Measurements from ENCODE around the gene NSL1. TPM values are rescaled to one million over a fixed set of nuclear protein-coding genes. Genes with fewer than 3 reads are reported as not detected.

Gene NSL1
- total and polyA plus RNA-seq, 9 of the 15 experiments (the other 6 are each of a cell fraction or from before 2014, with no cell fraction given) = 53.5 to 108 (median 59.1) TPM

- Histone ChIP-seq H3K27ac (ENCODE audit: extremely low read depth, low read depth, low read length) (no peak overlapping the region), H3K4me3 (no peak overlapping the region), H3K9me1 (ENCODE audit: control insufficient read depth, insufficient read depth, low read length) (no peaks in the 10 kb centered on the region), H3K4me1 (replicated peaks in 1 of 2; ENCODE audit: control insufficient read depth in 2 of 2, insufficient read depth in 2 of 2, low read length in 2 of 2) (peaks cover 15 to 23% of the 10 kb centered on the region in 2 experiments; a peak in 4 of 5 replicates), H3K36me3 (ENCODE audit: control insufficient read depth, insufficient read depth, low read length) (no peaks in the 10 kb centered on the region), H3K4me2 (ENCODE audit: insufficient read depth, low read length) (no peak overlapping the region), H3K27me3 (ENCODE audit: control insufficient read depth in 2 of 2, insufficient read depth in 2 of 2, low read length in 2 of 2) (peaks cover 32 to 35% of the 10 kb centered on the region in 2 experiments), H3K79me2 (ENCODE audit: control insufficient read depth, insufficient read depth, low read length) (no peaks in the 10 kb centered on the region), H3K9me3 (replicated peaks; ENCODE audit: control insufficient read depth, insufficient read depth, low read depth, low read length) (no peaks in the 10 kb centered on the region), H3K9ac (ENCODE audit: insufficient read depth in 1 of 2, low read depth in 2 of 2, low read length in 2 of 2) (no peak overlapping the region), H4K20me1 (replicated peaks; ENCODE audit: control insufficient read depth, insufficient read depth, low read length) (no peaks in the 10 kb centered on the region), H2AFZ (ENCODE audit: low read depth, low read length) (no peak overlapping the region)
- DNase-seq (ENCODE audit: extremely low read depth in 1 of 4, low spot score in 3 of 4) = no peak
- no peak for FAIRE-seq
- intact Hi-C loops (cut with micrococcal nuclease) = no loop called here
- no TSS peak for BruUV-seq (replicated peaks)
- ChIA-PET POLR2A (interaction anchor here (1.0 to 1.8 kb wide), 3 partner anchors 9 to 94 kb away, joined by 4 to 7 read pairs (median 4); partner anchors contain the start of gene ATF3), CTCF (ENCODE audit: low intra/inter-chr PET ratio) (no interaction called here)
- WGBS (ENCODE audit: insufficient coverage, low coverage, missing lambda C conversion rate) = 14% methylated on average over 1 of the region's 1 CpG
- in situ Hi-C loops (cut with MboI) = no loop called here
- ATAC-seq = no peak
- TF ChIP-seq POLR3G (IDR thresholded peaks at IDR 0.05; ENCODE audit: extremely low read depth, insufficient read length, insufficient replicate concordance) (no peak), ZNF586 (CRISPR knock-in tag; conservative IDR thresholded peaks at IDR 0.05) (no peak), ID3 (CRISPR knock-in tag; IDR thresholded peaks at IDR 0.05) (no peak), ID3 (tag; IDR thresholded peaks at IDR 0.05) (no peak), FOXJ2 (tag; IDR thresholded peaks at IDR 0.05) (no peak), SRSF7 (optimal IDR thresholded peaks at IDR 0.05; ENCODE audit: low read depth, low read length) (no peak), PRPF4 (IDR thresholded peaks at IDR 0.05; ENCODE audit: insufficient read depth, low read depth, low read length, poor library complexity, severe bottlenecking) (no peak), ZBTB33 (CRISPR knock-in tag; IDR thresholded peaks at IDR 0.05) (no peak), NFYB (IDR thresholded peaks at IDR 0.05; ENCODE audit: extremely low read depth, insufficient read length) (no peak), ZNF175 (CRISPR knock-in tag; IDR thresholded peaks at IDR 0.05; ENCODE audit: low read depth) (no peak), PRDM10 (IDR thresholded peaks at IDR 0.05; ENCODE audit: partially characterized antibody) (no peak), ZNF23 (CRISPR knock-in tag; IDR thresholded peaks at IDR 0.05) (no peak), CGGBP1 (CRISPR knock-in tag; IDR thresholded peaks at IDR 0.05) (no peak), EWSR1 (IDR thresholded peaks at IDR 0.05; ENCODE audit: borderline replicate concordance, low read depth, partially characterized antibody) (no peak), STAG1 (CRISPR knock-in tag; IDR thresholded peaks at IDR 0.05; ENCODE audit: borderline replicate concordance) (no peak), KHSRP (IDR thresholded peaks at IDR 0.05) (no peak), MCM7 (IDR thresholded peaks at IDR 0.05) (no peak)
Observed at GRCh38 chr1:212701910-212702309, 89.7 kb downstream of the NSL1 start.

Measured in K562 (cell line).